NCI-H187 treated with DMSO at 0.1 percent for 48 hours (cell line): ENCODE results near the gene MIDN.
A peak's percentile ranks its signal among the peaks of the same experiment; 100 is the strongest.

Experiments
- DNase-seq: peaks from one replicate; lab custom pipeline; 2025; lab: John Stamatoyannopoulos, UW

Gene MIDN

DNA sequence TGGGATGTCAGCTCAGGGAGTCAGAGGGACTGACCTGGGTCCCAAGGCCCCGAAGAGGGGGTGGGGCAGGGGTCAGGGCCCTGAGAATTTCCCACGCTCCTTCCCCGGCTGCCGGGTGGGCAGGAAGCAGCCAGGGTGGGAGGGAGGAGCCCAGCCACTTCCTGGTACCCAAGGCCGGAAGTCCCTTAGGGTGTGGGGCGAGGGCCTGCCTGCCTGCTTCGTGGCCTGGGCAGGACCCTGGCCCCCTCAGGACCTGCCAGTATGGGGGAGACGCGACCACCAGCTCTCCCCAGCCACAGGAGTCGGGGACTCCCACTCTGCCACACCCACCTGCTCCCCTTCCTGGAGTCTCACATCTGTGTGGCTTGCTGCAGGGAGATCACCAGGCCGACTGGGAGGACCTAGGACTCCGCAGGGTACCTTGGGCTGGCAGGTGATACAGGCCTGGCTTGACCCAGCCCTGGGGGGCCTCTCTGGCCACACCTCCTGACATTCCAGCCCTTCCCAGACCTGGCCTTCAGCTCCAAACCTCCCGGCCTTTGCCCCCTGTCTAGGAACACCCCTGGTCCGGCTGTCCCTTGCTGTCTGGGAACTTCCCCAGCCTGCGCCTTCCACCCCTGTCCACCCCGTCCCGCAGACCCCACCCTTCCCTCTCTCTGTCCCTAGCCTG is 11.0 kb downstream of the MIDN start:
- no peak for DNase-seq

DNA sequence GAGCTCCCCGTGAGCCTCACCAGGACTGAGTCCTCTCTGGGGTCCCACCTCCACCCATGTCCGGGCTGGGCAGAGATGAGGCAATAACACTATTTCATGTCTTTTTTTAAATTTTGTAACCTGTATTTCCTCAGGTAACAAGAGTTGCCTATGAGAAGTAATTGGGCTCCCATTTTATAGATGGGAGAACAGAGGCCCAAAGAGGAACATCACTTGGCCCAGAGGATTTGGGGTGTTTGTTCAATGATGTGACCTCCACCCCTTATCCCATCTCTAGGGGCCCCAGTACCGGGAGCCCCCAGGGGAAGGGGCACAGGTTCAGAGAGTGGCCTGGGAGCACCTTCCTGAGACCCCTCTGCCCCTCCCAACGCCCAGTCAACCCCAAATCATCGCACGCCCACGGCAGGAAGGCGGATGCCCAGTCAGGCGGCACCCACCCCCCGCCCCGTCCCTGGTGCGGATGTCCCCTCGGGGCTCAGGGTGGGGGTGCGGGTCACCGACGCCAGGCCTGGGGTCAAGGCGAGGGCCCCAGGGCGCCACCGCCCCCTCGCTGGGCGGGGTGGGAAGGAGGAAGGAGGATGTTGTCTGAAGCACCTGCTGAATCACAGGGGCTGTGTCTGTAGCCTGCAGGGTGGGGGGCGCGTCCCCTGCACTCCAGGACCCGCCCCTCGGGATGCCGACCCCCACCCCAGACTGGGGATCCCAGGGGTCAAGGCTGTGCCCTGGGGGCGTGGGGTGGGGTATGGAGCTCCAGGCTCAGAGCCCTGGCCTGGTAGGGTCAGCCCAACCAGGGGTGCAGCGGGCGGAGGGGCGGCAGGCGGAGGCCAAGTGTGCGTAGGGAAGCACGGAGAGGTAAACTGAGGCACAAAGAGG is 11.7 kb downstream of the MIDN start:
- DNase-seq: no peak

DNA sequence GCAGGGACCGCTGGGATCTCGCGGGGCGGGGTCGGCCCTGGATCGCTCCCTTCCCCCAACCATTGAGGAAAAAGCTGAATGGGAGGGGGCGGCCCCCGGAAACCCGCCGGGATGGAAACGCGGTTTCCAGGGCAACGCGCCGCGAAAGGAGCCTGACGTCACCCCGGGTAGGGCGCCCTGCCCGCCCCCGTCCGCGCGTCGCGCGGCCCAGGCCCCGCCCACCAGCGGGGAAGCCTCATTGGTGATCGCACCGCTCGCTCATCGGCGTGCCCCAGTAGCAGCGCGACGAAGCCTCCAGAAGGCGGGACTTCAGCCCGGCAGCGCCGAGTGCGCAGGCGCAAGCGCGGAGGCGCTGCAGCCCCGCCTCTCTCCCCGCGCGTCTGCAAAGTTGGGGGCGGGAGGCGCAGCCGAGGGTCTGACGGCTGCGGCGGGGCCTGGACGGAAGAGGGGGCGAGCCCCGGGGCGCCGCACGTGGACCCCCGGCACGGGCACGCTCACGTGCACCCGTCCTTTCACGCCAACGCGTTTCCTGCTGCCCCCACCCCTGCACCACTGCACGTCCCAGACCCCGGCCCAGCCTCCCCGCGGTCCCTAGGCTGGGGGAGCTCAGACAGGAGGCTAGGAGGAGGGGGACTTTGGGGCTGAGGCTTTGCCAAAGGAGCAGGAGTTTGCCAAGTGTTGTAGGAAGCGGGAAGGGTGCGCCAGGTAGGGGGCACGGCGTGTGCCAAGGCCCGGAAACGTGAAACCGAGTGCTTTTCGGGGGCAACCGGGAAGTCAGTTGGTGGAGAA is 12.6 kb downstream of the MIDN start:
- peak; percentile 77 for DNase-seq

DNA sequence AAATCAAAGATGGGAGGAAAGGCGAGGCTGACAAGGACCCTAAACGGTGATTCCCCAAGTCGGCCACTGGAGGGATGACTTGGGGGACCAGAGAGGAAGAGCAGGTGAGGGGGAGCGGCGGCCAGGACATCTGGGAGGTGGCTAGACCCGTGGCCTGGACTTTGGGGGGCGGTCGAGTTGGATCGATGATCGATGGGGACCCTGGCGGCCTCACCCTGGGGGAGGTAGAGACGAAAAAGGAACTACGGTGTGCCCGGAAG is 13.1 kb downstream of the MIDN start:
- no peak for DNase-seq

DNA sequence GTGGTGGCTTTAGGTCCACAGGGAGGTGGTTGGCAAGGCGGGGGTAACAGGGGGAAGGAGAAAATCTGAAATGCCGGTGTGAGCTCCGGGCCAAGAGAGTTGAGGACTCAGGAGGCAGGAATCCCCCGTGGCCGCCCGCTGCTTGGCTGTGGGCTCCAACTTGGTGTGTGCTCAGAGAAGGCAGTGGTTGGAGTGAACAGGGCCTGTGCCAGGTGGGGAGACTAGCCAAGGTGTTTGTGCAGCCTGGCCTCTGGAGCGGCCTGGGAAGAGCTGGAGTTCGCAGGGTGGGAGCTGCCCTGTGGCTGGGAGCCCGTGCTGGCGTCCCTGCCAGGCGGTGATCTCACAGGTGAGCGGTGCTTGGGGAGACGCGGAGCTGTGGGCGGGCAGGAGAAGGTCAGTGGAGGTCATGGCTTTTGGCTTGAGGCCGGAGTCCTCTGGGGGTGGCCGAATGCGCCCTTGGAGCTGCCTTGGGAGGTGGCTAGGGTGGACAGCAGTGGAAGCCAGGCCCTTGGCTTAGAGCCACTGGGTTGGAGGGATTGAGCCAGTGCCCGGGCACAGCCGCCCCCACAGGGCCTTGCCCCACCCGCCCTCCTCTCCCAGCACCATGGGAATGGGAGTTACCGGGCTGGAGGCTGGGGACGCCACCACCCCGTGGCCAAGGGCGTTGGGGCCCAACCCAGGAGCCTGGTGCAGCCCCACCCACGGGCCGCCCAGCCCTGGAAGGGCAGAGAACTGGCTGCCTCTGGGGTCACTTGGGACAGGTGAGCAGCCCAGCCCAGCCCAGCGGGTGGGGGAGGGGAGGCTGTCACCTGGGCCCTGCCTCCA is 13.6 kb downstream of the MIDN start:
- DNase-seq: no peak

DNA sequence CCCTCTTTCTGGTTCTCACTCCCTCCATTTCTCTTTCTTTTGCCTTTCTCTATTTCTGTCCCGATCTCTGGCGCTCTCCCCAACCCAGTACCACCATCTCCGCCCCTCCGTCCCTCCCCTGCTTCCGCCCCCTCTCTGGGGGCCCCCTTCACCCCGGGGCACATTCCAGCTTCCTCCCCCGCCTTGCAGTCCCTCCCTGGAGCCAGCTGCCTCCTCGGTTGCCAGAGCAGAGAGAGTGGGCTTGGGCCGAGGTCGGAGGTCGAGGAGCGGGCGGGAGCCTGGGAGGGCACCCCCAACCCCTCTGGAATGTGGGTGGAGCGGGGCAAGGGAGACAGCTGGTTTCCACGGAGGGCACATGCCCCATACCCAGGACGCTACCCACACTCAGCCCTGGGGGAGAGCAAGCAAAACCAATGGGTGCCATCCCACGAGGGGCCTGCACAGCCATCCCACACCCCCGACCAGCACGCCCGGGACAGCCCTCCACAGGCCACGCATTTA is 14.3 kb downstream of the MIDN start:
- no peak for DNase-seq

DNA sequence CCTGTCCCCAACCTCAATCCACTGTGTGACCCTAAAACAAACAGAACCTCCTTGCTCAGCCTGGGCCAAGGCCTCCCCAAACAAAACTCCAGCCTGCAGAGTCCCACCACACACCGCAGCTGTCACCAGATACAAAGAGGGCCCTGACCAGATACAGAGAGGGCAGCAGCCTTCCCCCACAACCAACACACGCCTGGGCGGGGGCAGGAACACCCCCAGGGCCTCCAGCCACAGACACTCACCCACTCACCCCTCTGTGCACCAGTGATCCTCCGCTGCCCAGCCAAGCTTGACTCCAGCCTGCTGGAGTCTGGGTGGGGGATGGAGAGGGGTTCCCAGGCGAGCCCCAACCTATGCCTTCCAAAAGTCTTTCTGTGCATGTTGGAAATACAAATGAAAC is 14.8 kb downstream of the MIDN start:
- DNase-seq: no peak

DNA sequence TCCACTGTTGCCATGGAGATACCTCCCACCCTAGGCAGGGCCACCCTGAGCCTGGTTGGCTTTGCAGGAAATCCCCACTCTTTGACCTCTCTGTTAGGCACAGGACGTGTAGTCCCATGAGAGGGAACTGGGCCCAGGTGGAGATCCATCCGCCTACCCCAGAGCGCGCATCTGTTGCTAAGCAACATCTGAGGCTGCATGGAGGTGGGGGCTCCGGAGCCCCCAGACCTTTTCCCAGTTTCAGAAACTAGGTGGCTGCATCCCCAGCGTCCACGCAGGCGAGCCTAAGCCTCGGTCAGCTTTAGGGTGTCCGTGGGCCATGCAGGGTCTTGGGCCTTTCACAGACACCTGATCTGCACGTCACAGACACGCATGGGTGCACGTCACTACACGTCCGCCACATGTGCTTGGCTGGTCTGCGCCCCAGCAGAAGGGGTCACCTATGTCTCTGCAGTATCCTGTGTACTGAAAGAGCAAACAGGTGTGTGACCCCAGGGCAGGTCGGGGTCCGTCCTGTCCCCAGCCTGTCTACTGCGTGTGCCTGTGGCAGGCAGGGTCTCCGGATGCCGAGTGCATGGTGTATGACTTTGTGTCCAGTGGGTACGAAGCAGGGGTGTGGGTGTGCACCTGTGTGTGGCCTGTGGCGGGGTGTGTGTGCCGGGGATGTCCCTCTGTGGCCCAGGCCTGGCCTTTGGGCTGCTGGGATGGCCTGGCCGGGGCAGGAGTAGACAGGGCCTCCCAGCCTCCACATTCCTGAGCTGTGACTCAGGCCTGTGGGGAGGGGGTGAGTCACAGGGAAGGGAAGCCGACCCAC is 16.6 kb downstream of the MIDN start:
- no peak for DNase-seq

DNA sequence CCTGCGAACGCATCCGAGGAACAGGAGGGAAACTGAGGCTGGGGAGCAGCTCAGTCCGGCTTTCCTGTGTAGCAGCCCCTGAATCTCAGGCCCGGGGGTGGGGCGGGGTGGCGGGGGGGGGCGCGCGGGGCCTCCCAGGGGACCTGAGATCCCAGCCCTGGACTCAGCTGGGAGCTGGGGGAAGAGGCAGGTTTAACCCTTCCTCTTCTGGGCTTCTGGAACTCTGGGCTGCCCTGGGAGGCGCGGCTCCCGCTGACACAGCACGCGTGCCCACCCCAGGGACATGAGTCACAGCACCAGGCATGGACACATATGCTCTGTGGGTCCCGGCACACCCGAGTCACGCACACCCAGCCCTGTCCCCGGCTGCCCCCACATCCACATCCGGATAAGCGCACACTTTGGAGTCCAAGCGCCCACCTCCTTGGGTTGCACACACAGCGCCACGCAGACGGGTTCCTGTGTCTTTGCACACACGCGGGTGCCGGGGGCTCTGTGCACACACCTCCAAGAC is 17.3 kb downstream of the MIDN start:
- DNase-seq: no peak

DNA sequence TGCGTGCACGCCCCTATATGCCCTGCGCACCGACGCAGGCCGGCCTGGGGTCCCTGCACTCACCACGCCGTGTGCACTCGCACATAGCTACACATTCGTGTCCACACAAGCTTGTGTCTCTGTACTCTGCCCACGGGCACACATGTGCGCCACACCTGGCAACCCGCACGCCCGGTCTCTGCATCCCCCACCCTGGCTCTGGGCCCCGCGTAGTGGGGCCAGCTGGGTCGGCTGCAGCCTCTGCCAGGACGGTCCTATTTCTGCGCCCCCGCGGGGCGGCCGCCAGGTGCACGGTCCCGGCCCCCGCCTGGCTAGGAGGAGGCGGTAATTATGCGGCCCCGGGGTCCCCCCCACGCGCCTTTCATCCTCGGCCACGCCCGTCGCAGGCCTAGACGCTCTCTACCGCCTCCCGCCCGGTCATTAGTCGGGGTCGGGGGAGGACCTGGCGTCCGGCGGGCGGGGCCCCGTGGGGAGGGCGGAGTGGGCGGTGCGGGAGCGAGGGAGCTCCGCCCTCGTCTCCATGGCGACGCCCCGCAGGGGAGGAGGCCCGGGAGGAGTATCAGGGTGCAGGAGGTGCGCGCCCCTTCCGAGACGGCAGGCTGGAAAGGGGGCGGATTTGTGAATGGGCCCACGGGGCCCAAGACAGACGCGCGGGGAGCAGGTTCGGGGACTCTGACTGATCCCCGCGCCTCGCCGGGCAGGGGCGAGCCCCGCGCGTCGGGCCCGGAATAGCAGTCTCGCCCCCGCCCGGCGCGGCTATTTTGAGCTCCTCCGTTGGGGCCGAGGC is 17.9 kb downstream of the MIDN start:
- no peak for DNase-seq

DNA sequence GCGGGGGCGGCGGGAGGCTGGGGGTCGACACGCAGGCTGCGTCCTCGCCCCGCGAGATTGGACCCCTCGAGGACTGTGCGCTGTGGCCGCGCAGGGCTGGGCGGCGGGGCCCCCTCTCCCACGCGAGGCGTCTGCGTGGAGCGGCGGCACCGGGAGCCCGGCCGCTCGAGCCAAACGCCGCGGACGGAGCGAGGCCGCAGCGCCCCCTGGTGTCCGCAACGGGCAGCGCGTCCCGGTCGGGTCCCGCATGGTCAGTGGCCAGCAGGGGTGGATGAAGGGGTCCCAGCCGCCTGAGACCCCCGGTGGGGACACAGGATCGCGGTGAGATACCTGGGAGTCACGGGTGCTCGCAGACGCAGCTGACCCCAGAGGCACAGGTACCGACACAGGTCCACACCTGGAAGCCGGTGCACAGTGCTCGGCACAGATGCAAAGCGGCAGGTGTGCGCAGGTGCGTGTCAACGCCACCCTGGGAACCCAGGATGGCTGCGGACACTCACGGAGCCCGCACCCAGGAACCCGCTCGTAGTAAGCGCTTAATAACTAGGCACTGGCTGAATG is 18.6 kb downstream of the MIDN start:
- DNase-seq: no peak

DNA sequence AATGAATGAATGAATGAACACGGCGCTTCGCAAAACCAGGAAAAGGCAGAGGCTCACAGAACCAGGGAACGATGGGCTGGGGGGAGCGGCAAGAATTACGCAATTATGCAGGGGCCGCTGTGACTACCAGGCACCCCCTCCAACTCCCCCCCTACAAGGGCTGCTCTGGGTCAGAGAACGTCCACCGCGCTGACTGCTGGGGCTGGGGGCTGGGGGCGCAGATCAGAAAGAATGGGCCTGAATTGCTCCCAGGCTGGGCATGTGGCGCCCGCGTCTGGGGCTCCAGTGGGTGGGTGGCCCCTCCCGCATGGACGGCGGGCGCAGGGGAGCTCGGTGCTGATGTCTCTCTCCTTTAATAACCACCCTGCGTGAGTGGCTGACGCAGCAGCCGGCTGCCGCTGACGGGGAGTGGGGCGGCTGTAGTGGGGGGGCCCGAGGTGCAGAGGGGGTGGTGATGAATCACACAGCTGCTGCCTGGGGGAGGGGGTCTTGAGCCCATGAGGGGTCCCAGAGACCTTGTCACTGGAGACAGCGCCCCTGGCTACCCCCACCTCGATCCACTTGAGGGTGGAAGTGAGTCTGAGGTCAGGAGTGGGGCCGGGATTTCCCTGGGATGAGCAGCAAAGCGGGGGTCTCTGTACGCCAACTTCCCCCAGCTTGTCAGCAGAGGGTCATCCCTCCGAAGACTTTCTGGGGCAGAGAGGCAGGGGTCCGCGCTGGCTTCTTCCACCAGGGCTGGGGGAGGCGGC is 19.3 kb downstream of the MIDN start:
- no peak for DNase-seq

DNA sequence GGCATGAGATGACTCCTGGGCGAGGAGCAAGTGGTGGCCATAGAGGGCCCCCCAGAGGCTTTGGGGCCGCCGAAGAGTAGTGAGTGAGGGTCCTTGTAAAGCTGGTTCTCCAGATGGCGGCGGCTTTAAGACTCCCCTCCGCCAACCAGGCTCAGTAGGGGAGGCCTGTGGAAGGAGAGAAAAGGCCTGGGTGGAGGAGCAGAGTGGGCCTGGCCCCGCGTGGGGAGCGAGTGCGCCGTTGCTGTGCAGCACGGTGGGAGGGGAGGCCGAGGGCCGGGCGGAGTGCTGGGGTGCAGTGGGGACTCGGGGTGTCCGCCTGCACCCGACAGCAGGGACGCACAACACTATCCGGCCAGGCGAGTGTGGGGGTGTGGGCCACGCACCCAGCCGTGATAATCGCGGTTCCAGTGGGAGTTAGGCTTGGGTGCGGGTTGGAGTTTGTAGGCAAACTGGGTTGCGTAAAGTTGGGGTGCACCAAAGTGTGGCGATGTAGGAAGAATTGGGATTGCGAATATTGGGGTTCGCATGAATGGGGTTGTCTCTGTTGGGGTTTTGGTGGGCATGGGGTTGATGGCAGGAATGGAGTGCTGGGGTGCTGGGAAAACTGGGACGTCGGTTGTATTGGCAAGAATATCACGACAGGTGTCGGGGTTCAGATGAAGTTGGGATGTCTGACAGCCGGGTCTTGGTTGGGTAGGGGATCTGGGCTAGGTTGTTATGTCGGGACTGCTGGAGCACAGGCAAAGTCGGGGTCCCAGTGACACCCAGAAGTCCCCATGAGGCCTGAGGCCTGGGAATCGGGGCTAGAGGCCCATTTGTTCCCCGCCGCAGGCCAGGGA is 20.1 kb downstream of the MIDN start:
- DNase-seq: no peak

DNA sequence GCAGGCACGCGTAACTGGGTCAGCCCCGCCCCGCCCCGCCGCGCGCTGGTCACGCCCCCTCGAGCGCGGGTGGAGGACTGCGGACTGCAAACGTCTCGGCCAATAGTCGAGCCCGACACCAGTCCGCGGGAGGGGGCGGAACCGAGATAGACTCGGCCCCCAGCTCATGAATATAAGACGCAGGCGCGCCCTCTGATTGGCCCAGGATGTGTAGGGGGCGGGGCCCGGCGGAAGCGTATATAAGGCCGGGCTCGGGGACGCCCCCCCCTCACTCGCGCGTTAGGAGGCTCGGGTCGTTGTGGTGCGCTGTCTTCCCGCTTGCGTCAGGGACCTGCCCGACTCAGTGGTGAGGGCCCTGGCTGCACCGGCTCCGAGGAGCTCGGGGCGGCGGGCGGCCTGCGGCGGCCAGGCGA is 20.7 kb downstream of the MIDN start, which contains the start of gene CIRBP:
Gene CIRBP, plus strand, starts transcription at position 268 of the 413 bp plus-strand sequence. CDS start 1,602 bp downstream, outside the sequence.
- peak; percentile 85 for DNase-seq

DNA sequence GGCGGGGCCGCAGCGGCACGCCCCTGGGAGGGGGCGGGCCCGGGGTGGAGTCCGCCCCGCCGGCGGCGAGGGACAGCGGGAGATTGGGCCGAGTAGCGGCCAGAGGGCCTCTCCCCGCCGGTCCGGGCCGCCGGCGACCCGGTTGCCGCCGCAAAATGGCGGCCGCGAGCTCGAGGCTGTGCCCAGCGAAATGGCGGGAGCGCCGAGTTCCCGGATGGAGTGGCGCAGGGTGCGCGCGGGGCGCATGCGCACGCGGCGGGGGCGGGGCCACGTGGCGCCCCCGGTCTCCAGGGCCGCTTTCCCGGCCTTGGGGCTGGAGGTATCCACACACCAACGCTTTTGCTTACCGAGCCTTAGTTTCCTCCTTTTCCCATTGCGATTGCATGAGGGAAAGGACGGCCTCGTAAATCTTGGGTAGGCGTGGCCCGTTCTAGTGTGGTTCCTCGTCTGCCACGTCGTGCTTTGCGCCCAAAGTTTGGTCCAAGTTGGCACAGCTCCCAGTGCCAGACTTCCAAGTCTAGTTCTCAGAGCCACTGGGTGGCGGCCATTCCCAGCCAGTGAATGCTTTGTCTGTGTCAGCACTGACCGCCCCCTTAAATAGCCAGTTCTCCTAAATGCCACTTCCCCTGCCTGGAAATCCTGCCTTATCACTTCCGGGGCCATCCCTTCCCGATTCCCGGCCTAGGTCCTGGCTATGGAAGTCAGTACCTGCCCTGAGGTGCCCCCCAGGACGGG is 21.3 kb downstream of the MIDN start:
- DNase-seq: no peak

DNA sequence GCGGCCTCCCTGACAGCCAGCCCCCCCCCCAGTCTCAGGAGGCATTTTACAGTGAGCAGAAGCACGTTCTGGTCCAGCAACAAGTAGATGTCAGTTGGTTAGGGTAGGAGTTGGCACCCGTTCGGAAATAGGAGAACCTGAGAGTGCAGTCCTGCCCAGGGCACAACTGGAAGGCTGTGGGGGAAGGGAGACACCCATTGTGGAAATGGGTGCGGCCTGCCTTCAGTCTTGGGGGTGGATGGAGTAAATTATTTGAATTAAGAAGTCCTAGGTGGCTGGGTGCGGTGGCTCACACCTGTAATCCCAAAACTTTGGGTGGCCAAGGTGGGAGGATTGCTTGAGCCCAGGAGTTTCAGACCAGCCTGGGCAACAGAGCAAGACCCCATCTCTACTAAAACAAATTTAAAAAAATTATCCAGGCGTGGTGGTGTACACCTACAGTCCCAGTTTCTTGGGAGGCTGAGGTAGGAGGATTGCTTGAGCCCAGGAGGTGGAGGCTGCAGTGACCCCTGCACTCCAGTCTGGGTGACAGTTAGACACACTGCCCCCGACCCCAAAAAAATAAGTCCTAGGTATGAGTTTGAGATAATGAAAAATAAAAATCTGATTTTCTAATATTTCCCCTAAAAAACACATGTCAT is 21.9 kb downstream of the MIDN start:
- no peak for DNase-seq
